H7 (cell line): ENCODE results near the gene MKNK1. TPM values are rescaled to one million over a fixed set of nuclear protein-coding genes. Genes with fewer than 3 reads are reported as not detected.

ENCODE experiments used
- DNase-seq: peaks from one replicate; pipeline ENCODE4 v3.0.0; 2012
- H3K27me3 ChIP-seq: 2 replicates; pipeline ENCODE4 v1.6.0; 2011; ENCODE audit warnings: mild to moderate bottlenecking, low read length; ENCODE audit not compliant: control insufficient read depth, insufficient read depth
- H3K36me3 ChIP-seq: replicated peaks from 2 replicates; pipeline ENCODE4 v1.5.1; 2011; ENCODE audit warnings: low read length; ENCODE audit not compliant: control insufficient read depth, insufficient read depth
- H3K4me3 ChIP-seq: 2 replicates; pipeline ENCODE4 v1.5.1; 2011; ENCODE audit warnings: low read depth, mild to moderate bottlenecking, control low read depth, low read length, moderate library complexity; ENCODE audit not compliant: insufficient read depth
- total RNA-seq: library from RNA; depleted of rRNA; stranded (reverse); fragments of >200 nt; shearing (Covaris generic); gene quantifications from 2 replicates; pipeline ENCODE4 v1.2.3, GENCODE V29; 2014

Gene MKNK1
- total RNA-seq, 1 experiment from 2014 or later, result 34.7 TPM

GRCh38 chr1:46525253-46525983, 78.7 kb downstream of the MKNK1 start:
- peaks cover 61% of the 10 kb centered on the region for H3K27me3 ChIP-seq
- H3K4me3 ChIP-seq, result no peak overlapping the region
- peak; percentile 71 for DNase-seq

GRCh38 chr1:46524843-46525242, 79.2 kb downstream of the MKNK1 start:
- Histone ChIP-seq H3K27me3 (peaks cover 59% of the 10 kb centered on the region), H3K36me3 (no peaks in the 10 kb centered on the region), H3K4me3 (no peak overlapping the region)
- no peak for DNase-seq

More at GRCh38 chr1:46525253-46525983, 78.7 kb downstream of the MKNK1 start:
- H3K36me3 ChIP-seq, result no peaks in the 10 kb centered on the region

- Histone ChIP-seq H3K4me3 (no peak overlapping the region), H3K27me3 (peaks cover 54% of the 10 kb centered on the region), H3K36me3 (no peaks in the 10 kb centered on the region)
- no peak for DNase-seq
Measured at GRCh38 chr1:46523496-46524353, 80.3 kb downstream of the MKNK1 start.

- peaks cover 49% of the 10 kb centered on the region for H3K27me3 ChIP-seq
- no peak overlapping the region for H3K4me3 ChIP-seq
- DNase-seq, result peak; percentile 59
- H3K36me3 ChIP-seq, result no peaks in the 10 kb centered on the region
Measured at GRCh38 chr1:46522969-46523320, 81.1 kb downstream of the MKNK1 start.

- DNase-seq, result peak; percentile 57
- H3K27me3 ChIP-seq, result peaks cover 44% of the 10 kb centered on the region
Measured at GRCh38 chr1:46522184-46522968, 81.7 kb downstream of the MKNK1 start.

GRCh38 chr1:46521414-46521813, 82.7 kb downstream of the MKNK1 start:
- Histone ChIP-seq H3K4me3 (no peak overlapping the region), H3K36me3 (no peaks in the 10 kb centered on the region), H3K27me3 (peaks cover 36% of the 10 kb centered on the region)
- DNase-seq, result no peak

More at GRCh38 chr1:46522184-46522968, 81.7 kb downstream of the MKNK1 start:
- no peak overlapping the region for H3K4me3 ChIP-seq
- no peaks in the 10 kb centered on the region for H3K36me3 ChIP-seq

- peak; percentile 80 for DNase-seq
- Histone ChIP-seq H3K4me3 (no peak overlapping the region), H3K27me3 (peaks cover 29% of the 10 kb centered on the region), H3K36me3 (no peaks in the 10 kb centered on the region)
Measured at GRCh38 chr1:46520063-46520911, 83.8 kb downstream of the MKNK1 start.

GRCh38 chr1:46519209-46519608, 84.9 kb downstream of the MKNK1 start:
- H3K4me3 ChIP-seq, result no peak overlapping the region
- no peaks in the 10 kb centered on the region for H3K36me3 ChIP-seq
- peaks cover 19% of the 10 kb centered on the region for H3K27me3 ChIP-seq
- no peak for DNase-seq

- H3K36me3 ChIP-seq, result no peaks in the 10 kb centered on the region
- H3K27me3 ChIP-seq, result peaks cover 13% of the 10 kb centered on the region; the same call in 1 of the 2 replicates
- no peak for DNase-seq
- no peak overlapping the region for H3K4me3 ChIP-seq
Measured at GRCh38 chr1:46517932-46518498, 86.1 kb downstream of the MKNK1 start.

GRCh38 chr1:46517010-46517600, 87.0 kb downstream of the MKNK1 start:
- no peak overlapping the region for H3K4me3 ChIP-seq
- no peaks in the 10 kb centered on the region for H3K36me3 ChIP-seq
- DNase-seq, result peak; percentile 90
- peaks cover 9% of the 10 kb centered on the region; the same call in 1 of the 2 replicates for H3K27me3 ChIP-seq

GRCh38 chr1:46516200-46516950, 87.7 kb downstream of the MKNK1 start:
- no peak for DNase-seq
- Histone ChIP-seq H3K27me3 (peaks cover 9% of the 10 kb centered on the region; the same call in 1 of the 2 replicates), H3K4me3 (no peak overlapping the region), H3K36me3 (no peaks in the 10 kb centered on the region)

GRCh38 chr1:46515576-46515975, 88.5 kb downstream of the MKNK1 start:
- Histone ChIP-seq H3K27me3 (peaks cover 8% of the 10 kb centered on the region; the same call in 1 of the 2 replicates), H3K4me3 (no peak overlapping the region), H3K36me3 (no peaks in the 10 kb centered on the region)
- no peak for DNase-seq
